ENCODE measurements around the gene MGLL. TPM values are rescaled to one million over a fixed set of nuclear protein-coding genes. Genes with fewer than 3 reads are reported as not detected.

MGLL gene
- total RNA-seq, 1 donor from 2014 or later, result 0.97 TPM

GRCh38 chr3:127714866-127715265 lies 107.4 kb downstream of the MGLL start:
- Mint-ChIP-seq H3K4me3 (ENCODE audit: unreplicated experiment) (no peak overlapping the region), H3K27ac (ENCODE audit: unreplicated experiment) (no peak overlapping the region), H3K27me3 (ENCODE audit: unreplicated experiment) (peaks cover 2% of the 10 kb centered on the region), H3K9me3 (ENCODE audit: unreplicated experiment) (no peaks in the 10 kb centered on the region), H3K4me1 (ENCODE audit: unreplicated experiment) (peaks cover 52% of the 10 kb centered on the region), H3K36me3 (ENCODE audit: low read depth, unreplicated experiment) (no peaks in the 10 kb centered on the region)
- no peak for DNase-seq (ENCODE audit: low spot score)
- TF ChIP-seq CTCF (IDR thresholded peaks at IDR 0.05; ENCODE audit: unreplicated experiment), result no peak

GRCh38 chr3:127714125-127714571 lies 108.2 kb downstream of the MGLL start:
- no peak for DNase-seq (ENCODE audit: low spot score)
- no peak for TF ChIP-seq CTCF (IDR thresholded peaks at IDR 0.05; ENCODE audit: unreplicated experiment)
- Mint-ChIP-seq H3K4me1 (ENCODE audit: unreplicated experiment) (peaks cover 52% of the 10 kb centered on the region), H3K36me3 (ENCODE audit: low read depth, unreplicated experiment) (no peaks in the 10 kb centered on the region), H3K4me3 (ENCODE audit: unreplicated experiment) (no peak overlapping the region), H3K27ac (ENCODE audit: unreplicated experiment) (peak overlapping the region; percentile 48), H3K27me3 (ENCODE audit: unreplicated experiment) (peaks cover 8% of the 10 kb centered on the region), H3K9me3 (ENCODE audit: unreplicated experiment) (no peaks in the 10 kb centered on the region)

GRCh38 chr3:127712881-127713771 lies 109.2 kb downstream of the MGLL start:
- Mint-ChIP-seq H3K4me3 (ENCODE audit: unreplicated experiment) (no peak overlapping the region), H3K9me3 (ENCODE audit: unreplicated experiment) (no peaks in the 10 kb centered on the region), H3K27me3 (ENCODE audit: unreplicated experiment) (peaks cover 8% of the 10 kb centered on the region), H3K36me3 (ENCODE audit: low read depth, unreplicated experiment) (no peaks in the 10 kb centered on the region), H3K4me1 (ENCODE audit: unreplicated experiment) (peaks cover 50% of the 10 kb centered on the region), H3K27ac (ENCODE audit: unreplicated experiment) (peak overlapping the region; percentile 67)
- TF ChIP-seq CTCF (IDR thresholded peaks at IDR 0.05; ENCODE audit: unreplicated experiment), result no peak
- DNase-seq (ENCODE audit: low spot score), result no peak

GRCh38 chr3:127712461-127712860 lies 109.9 kb downstream of the MGLL start:
- Mint-ChIP-seq H3K36me3 (ENCODE audit: low read depth, unreplicated experiment) (no peaks in the 10 kb centered on the region), H3K4me1 (ENCODE audit: unreplicated experiment) (peaks cover 45% of the 10 kb centered on the region), H3K4me3 (ENCODE audit: unreplicated experiment) (no peak overlapping the region), H3K27me3 (ENCODE audit: unreplicated experiment) (peaks cover 8% of the 10 kb centered on the region), H3K27ac (ENCODE audit: unreplicated experiment) (no peak overlapping the region), H3K9me3 (ENCODE audit: unreplicated experiment) (no peaks in the 10 kb centered on the region)
- DNase-seq (ENCODE audit: low spot score), result no peak
- TF ChIP-seq CTCF (IDR thresholded peaks at IDR 0.05; ENCODE audit: unreplicated experiment), result no peak

- H3K36me3 Mint-ChIP-seq (ENCODE audit: low read depth, unreplicated experiment), result no peaks in the 10 kb centered on the region
- H3K4me3 Mint-ChIP-seq (ENCODE audit: unreplicated experiment), result no peak overlapping the region
- H3K4me1 Mint-ChIP-seq (ENCODE audit: unreplicated experiment), result peaks cover 45% of the 10 kb centered on the region
- no peak for TF ChIP-seq CTCF (IDR thresholded peaks at IDR 0.05; ENCODE audit: unreplicated experiment)
- H3K27ac Mint-ChIP-seq (ENCODE audit: unreplicated experiment), result no peak overlapping the region
- no peak for DNase-seq (ENCODE audit: low spot score)
- H3K27me3 Mint-ChIP-seq (ENCODE audit: unreplicated experiment), result peaks cover 9% of the 10 kb centered on the region
- H3K9me3 Mint-ChIP-seq (ENCODE audit: unreplicated experiment), result no peaks in the 10 kb centered on the region
These were observed 110.4 kb downstream of the MGLL start for GRCh38 chr3:127711896-127712295.
